Superior temporal gyrus (tissue), 1 donor: Measurements from ENCODE around the gene SLC16A8.
"Not testable (repeated sequence)": the region's sequence is repeated elsewhere in the genome, so short reads cannot be mapped to it uniquely, and the experiment has no call there.

Source experiments
- DNase-seq: peaks from one replicate; pipeline ENCODE4 v3.0.0-alpha.2; 2016; ENCODE audit errors: extremely low spot score

The SLC16A8 gene

DNA sequence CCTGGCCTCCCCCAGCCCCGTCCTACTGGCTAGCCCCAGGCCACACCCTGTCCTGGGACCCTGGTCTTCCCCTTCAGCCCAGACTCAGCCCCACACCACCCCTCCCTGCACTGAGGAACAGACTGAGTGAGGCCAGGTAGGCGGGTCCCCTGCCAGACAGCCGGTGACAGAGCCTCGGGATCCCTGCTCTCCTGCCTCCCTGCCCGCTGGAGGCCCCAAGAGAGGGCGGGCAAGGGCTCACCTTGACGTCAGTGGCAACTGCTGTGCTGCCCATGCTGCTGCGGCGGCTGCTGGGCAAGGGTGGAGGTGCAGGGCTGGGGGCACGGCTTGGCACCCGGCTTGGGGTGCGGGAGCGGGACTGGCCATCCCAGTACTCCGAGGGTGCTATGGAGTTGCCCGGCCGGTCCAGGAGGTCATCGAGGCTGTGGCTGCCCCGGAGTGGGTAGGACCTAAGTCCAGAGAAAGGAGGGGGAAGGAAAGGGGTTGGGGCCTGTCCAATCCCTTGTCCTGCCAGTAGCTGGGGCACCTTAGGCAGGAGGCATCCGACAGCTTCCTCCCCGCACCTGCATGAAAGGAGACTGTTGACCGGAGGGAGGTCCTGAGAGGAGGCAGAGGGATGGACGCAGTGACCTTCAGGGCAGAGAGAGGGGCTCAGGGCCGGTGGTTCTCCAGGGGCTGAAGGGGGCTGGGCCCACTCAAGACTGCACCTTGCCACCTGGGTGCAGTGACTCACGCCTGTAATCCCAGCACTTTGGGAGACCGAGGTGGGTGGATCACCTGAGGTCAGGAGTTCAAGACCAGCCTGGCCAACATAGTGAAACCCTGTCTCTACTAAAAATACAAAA is 2.2 kb upstream of the SLC16A8 start:
- DNase-seq: no peak

DNA sequence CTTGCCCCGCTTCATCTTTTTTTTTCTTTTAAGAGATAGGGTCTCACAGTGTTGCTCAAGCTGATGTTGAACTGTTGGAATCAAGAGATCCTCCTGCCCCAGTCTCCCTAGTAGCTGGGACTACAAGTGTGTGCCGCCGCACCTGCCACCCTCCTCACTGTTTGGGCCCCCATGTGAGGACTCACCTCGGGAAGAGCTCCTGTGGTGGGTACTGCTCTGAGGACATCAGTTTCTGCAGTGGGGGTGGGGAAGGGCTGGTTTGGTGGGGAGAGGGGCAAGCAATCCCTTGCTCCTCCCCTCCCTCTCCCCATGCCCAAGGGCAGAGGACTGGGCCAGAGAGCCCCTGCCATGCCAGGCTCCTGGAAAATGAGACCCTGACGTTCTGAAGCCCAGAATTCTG is 1.5 kb upstream of the SLC16A8 start:
- DNase-seq: no peak

DNA sequence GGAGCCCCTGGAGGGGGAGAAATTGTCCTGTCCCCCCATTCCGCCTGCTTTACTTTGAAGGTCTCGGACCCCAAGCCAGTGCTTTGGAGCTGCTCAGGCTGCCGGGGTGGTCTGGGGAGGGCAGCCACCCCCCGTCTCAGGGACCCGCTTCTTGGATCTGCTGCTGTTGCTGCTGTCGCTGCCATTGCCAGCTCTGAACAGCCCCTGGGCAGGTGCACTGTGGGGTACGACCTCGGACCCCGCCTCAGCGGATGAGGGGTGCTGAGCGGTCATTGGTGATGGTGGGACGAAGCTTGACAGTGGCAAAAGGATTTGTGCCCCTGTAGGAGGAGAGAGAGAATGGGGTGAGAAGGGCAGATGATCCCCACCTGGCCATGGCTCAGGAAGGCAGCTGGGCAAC is 1.1 kb upstream of the SLC16A8 start:
- no peak for DNase-seq

DNA sequence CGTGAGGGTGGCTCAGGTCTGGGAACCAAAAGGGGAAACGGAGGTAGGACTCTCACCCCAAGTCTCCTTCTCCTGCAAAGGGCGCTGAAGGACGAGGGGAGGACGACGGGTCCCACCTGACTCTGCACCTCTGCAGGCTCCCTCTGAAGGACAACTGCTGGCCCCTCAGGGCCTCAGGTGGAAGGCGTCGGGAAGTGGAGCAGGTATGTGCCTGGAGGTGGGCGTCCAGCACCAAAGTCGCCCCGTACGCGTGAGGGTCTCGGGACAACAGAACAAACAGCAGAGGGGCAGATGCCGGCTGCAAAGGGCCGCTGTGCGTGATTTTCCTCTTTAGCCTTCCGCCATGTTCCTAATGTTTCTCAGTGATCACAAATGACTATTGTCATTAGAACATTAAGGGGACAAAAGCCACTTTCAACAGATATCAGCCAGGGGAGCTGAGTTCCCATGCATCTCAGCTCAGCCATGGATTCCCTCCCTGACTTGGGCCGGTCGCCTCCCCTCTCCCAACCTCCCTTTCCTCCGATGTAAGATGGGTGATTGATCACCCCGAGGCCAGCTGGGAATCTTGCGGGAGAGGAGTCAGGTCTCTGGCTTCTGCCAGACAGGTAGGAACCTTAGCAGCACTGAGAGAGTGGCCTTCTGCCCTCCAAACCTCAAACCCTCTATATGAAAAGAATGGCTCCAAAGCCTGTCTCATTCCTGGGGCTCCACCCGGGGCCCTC is 836 bp downstream of the SLC16A8 start:
- DNase-seq: peak; percentile 39

DNA sequence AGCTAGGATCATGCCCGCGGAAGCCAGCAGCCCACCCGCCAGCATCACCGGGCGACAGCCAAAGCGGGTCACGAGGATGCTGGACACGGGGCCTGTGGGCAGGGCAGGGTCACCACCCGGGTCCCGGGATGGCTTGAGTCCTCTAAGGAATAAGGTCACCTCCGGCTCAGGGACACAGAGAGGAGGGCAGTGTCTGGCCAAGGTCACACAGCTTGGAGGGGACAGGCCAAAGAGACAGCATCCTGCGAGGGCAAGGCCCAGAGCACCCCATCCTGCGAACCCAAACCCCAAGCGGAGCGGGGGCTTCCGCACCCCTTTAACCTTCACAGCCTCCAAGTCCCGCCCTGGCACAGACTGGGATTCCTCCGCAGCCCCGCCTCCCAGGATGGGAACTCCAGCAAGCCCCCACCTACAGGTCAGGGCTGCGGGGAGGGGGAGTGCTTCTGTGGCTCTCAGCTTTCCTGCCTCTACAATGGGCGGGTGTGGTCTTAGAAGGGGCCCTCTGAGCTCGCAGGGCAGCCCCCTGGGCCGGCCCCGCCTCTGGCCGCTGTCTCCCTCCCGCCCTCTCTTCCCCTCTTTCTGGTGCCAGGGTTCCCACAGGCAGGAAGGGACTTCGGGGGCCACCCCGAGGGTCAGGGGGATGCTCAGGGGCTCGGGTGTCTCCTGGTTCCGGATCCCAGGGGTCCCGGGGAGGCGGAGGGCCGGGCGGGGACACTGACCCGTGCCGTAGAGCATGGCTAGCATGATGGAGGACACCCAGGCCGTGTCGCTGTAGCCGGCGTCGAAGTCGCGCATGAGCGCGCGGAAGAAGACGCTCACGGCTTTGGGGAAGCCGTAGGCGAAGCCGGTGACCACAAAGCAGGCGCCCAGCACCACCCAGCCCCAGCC is 1.8 kb downstream of the SLC16A8 start:
- no peak for DNase-seq

DNA sequence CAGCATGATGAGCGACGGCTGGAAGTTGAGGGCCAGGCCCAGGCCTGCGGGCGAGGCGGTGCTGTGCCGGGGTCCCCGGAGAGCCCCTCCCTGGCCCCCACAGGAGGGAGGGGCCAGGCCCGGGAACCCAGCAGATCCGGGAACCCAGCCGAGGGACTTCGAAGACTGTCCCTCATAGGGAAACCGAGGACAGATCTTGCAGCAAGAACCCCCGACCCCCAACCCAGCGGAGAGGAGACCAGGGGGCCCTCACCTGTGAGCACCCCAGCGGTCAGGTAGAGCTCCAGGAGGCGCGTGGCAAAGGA is 2.4 kb downstream of the SLC16A8 start:
- DNase-seq: no peak

DNA sequence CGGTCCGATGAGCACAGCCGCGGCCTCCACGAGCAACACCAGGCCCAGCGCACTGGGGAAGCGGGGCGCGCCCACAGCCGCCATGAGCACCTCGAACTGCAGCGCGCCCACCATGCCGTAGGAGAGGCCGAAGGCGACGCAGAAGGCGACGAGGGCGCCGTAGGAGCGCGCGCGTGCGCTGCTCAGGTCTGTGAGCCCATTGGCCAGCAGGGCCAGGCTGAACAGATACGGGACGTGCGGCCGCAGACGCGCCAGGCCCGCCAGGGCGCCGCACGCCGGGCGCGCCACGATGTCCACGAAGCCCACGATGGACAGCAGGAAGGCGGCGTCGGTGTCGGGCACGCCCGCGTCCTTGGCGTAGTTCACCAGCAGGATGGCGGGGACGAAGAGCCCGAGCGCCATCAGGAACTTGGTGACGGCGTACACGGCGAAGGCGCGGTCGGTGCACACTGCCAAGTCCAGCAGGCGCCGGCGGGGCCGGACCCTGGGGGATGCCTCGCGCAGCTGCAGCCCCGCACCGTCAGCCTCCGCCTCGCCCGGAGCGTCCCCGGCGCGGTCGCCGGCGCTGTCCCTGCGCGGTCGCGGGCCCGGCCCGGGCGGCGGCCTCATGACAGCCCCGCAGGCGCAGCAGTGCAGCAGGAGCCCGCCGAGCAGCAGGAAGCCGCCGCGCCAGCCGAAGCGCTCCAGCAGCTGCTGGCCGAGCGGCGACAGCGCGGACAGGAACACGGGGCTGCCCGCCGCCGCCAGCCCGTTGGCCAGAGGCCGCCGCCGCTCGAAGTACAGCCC is 2.9 kb downstream of the SLC16A8 start:
- DNase-seq: no peak

DNA sequence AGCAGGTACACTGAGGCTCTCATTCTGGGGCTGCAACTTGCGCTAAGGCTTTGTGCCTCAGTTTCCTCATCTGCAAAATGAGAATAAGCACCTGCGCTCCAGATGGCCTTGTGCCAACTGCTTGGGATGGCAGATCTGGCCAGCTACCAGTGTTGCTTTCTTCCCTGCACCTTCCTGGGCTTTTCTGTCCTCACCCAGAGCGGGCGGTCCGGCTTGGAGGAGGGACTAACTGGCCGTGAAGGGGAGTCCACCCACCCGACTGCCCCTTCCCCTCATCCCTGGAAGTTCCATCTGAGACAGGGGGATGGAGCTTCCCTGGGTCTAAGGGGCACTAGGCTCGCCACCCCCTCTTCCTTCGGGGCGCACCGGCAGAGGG is 3.5 kb downstream of the SLC16A8 start:
- no peak for DNase-seq

DNA sequence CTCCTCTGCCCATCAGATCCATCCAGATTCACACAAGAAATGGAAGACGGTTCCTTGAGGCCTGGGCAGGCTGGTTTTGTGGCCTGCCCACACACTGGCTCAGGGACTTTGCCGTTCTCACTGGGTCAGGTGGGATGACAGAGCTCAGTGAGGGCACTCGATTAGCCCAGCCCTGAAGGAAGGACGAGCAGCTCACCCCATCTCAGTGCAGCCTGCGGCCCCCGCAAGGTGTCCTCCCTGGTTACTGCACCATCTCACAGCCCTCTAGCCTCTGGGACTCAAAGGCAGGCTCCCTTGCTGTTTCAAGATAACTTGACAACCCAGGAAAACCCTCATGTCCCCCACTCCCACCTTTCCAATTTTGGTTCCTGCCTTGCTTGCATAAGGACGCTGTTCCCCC is 4.2 kb downstream of the SLC16A8 start:
- no peak for DNase-seq

DNA sequence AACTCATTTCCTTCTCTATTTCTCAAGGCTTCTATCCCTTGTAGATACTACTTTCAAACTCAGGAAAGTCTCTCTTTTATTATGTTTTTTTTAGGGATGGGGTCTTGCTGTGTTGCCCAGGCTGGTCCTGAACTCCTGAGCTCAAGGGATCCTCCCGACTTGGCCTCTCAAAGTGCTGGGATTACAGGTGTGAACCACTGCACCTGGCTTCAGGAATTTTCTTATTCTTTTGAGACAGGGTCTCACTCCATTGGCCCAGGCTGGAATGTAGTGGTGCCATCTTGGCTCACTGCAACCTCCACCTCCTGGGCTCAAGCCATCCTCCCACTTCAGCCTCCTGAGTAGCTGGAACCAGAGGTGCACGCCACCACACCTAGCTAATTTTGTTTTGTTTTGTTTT is 4.8 kb downstream of the SLC16A8 start:
- not testable (repeated sequence) for DNase-seq

DNA sequence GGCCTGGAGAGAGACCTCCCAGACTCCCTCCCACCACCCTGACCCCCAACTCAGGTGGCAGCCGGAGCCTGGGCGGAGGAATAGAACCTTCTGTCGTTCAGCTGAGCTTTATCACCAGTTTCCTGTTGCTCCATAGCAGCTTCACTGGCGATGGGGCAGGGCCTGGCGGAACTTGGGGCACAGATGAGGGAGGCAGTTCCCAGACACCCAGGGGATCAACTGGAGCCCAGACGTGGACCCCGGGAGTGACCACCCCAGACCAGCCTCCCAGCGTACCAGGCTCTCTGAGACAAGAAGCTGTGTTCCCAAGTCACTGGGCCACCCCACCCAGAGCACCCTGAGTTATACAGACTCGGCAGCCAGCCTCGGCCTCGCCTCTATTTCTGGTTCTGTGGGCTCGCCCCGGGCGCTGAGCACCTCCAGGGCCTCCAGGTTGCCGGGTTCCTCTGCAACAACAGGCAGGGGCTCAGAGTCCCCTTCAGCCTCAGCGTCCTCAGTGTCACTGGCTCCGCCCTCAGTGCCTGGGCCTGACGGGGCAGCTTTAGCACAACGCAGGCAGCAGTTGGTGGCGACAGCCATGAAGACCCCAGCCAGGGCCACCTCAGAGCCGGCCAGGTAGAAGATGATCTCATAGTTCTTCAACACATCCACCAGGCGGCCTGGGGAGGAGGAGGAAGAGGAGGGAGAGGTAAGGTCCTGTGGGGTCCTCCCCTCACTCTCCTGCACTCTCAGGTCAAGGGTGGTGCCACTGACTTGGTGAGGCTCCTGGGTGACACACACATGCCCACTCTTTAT is 5.7 kb downstream of the SLC16A8 start:
- no peak for DNase-seq

DNA sequence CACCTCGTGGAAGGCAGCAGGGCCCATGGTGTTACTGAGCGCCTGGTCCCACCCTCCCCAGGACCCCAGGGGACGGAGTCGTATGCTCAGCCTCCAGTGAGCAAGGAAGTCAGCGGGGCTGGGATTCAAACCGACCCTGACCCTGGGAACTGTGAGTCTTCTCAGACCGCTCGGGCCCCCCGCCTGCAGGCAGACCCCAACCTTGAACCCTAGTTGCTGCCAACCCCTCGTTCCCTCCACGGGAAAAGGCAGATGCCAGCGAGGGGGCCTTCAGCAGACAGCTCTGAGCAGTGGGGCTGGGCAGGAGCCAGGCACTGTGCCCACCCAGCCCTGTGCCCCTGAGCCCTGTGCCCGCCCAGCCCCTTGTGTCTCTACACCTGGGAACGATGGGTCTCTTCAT is 6.4 kb downstream of the SLC16A8 start:
- no peak for DNase-seq

DNA sequence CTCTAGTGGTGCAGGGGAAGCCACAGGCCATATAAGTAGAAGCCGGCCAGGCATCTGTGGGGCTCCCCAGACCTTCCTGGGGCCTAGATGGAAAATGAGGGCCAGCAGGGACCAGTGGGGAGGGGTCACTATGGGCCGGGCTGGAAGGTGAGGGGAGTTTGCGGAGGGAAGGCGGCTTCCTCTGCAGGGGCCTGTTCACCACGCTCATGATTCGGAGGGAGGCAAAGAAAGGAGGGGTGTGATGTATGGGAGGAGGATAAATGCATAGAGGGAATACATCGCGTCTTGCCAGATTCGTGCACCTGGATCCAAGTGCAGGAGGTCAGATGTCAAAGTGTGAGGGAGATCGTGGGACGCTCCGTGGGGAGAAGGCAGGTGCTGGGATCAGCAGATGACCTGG is 6.9 kb downstream of the SLC16A8 start:
- DNase-seq: no peak

DNA sequence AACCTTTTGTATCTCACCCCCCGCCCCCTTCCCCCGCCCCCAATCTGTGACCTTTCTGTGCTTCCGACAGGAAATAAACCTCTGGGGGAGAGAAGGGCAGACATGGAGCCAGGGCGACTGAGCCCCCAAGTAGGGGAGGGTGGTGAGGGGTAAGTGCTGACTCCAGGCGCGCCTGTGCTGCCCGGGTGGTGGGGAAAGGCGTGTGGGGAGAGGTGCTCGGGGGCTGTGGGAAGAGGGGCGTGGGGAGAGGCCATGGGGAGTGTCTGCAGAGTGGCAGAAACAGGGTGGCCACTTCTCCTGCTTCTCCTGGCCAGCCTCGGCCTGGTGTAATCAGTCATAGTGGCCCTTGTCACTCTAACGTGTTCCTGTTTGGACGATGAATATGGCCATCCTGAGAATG is 8.0 kb downstream of the SLC16A8 start:
- no peak for DNase-seq

DNA sequence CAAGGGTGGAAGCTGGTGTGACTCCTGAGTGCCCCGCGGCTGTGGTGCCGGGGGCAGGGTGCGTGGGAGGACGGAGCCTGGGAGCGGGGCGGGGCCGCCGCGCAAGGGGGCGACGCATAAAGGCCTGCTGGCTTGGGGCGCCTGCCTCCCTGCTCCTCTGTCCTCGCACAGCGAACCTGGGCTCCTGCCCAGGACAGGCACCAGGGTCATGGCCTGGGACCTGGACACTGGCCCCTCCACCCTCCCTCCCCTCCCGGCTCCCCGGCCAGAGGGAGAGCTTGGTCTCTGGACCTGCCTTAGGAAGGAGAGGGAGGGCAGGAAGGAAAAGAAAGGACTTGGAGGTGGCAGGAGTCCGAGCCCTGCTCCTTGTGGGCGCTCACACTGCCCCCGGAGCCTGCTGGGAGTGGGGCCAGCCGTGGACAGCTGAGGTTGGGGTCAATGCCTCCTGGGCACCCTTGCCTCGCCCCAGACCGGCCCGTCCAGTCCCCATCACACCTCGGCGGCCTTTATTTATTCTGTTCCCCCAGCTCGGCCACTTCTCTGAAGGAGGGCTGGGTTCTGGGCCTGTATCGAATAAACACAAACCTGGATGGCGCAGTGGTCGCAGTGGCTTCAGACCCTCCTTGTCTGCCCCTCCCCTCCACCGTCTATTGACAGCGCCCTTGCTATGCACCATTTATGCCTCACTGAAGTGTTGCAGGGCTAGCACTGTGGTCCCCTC is 8.7 kb downstream of the SLC16A8 start:
- no peak for DNase-seq

DNA sequence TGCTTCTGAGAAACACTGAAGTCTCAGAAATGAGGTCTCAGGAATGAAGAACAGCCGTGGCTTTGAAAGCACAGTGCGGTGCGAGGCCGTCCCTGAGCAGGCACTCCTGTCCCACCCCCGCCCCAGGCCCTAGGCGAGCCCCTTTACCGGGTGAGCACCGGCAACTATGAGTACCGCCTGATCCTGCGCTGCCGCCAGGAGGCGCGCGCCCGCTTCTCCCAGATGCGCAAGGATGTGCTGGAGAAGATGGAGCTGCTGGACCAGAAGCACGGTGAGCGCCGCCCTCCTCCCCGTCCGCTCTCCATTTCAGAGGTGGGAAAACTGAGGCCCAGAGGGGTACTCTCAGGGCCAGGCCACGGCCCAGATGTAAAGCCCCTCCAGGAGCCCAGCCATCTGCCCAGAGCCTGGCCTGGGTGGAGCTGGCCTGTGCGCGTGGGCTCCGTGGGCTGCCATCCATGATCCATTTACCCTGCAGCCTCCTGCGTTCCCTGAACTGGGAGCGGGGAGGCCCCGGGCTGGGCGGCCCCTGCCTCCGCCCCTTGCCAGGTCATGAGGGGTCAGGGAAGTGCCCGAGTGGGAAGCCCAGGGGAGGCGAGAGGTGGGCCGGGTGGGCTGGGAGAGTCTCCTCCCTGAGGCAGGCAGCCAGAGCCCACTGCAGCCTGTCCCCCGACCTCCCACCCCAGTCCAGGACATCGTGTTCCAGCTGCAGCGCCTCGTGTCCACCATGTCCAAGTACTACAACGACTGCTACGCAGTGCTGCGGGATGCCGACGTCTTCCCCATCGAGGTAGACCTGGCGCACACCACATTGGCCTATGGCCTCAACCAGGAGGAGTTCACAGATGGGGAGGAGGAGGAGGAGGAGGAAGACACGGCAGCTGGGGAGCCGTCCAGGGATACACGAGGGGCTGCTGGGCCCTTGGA is 9.5 kb downstream of the SLC16A8 start:
- peak; percentile 43 for DNase-seq

DNA sequence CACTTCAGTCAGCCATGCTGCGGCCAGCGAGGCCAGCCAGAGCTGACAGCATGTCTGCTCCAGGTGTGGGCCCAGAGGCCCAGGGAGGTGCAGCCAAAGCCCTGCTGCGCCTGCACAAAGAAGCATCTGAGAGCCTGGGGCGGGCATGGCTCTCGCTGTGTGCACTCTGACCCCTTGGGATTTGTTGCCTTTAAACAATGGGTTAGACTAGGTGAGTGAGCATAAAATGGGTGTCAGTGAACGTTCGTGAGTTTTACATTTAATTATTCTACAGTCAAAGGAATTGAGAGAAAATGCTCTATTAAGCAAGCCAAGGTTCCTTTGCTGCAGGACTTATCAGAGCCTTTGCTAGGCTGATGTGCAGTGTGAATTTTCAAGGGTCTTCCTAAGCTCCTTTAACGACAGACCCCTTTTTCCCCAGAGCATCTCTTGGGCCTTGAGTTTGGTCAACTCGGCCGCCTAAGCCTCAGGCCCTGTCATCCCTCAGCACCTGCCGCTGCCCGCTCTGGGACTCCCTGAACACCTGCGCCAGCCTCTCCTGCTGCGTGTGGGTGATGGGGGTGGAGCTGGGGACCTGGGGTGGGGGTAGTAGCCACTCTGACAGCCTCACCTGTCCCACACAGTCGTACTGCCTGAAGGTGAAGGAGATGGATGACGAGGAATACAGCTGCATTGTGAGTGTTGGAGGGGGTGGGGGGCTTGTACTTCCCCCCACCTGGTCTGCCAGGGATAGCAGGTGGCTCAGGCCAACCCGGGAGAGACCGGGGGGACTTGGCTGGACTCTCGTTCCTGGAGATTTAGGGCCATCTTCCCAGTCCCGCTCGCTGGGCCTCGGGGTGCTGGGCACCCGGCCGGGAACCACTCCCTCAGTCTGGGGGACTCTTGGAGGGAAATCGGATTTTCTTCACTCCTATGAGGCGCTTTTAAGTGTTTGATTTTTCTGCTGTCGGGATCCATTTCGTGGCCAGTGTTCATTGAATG is 10.5 kb downstream of the SLC16A8 start:
- no peak for DNase-seq
